ENCODE measurements around the gene ITGBL1.

The ITGBL1 gene

GRCh38 chr13:101523154-101524131, 71.0 kb downstream of the ITGBL1 start:
- Histone ChIP-seq H3F3A (ENCODE audit: insufficient read depth, low read length) (no peaks in the 10 kb centered on the region), H3K27ac (ENCODE audit: low read depth, low read length, poor library complexity, severe bottlenecking) (no peak overlapping the region), H3K9ac (ENCODE audit: low read length) (no peak overlapping the region), H2AFZ (ENCODE audit: low read length) (no peak overlapping the region), H3K36me3 (ENCODE audit: insufficient read depth, low read length) (no peaks in the 10 kb centered on the region), H3K9me2 (ENCODE audit: low read depth, low read length) (0 out of 2 replicates have a peak, but pooled peaks cover 6% of the 10 kb centered on the region), H3K4me3 (ENCODE audit: low read depth, low read length, poor library complexity, severe bottlenecking) (no peak overlapping the region), H4K20me1 (ENCODE audit: insufficient read depth, low read length) (no peaks in the 10 kb centered on the region), H3K79me2 (ENCODE audit: insufficient read depth, low read length) (no peaks in the 10 kb centered on the region), H3K27me3 (ENCODE audit: insufficient read depth, low read length) (no peaks in the 10 kb centered on the region), H3K4me2 (ENCODE audit: low read length) (no peak overlapping the region), H3K9me3 (ENCODE audit: low read length) (no peaks in the 10 kb centered on the region), H3K4me1 (ENCODE audit: insufficient read depth, low read length, severe bottlenecking) (no peaks in the 10 kb centered on the region)
- TF ChIP-seq CTCF (IDR thresholded peaks at IDR 0.05; ENCODE audit: low read length) = no peak
- no peak for TF ChIP-seq EZH2 (IDR thresholded peaks at IDR 0.05; ENCODE audit: borderline replicate concordance, low read length)

GRCh38 chr13:101527130-101527529, 74.7 kb downstream of the ITGBL1 start:
- H3K9me2 ChIP-seq (ENCODE audit: low read depth, low read length) = 0 out of 2 replicates have a peak, but pooled peaks cover 8% of the 10 kb centered on the region
- H3K9me3 ChIP-seq (ENCODE audit: low read length) = no peaks in the 10 kb centered on the region
- H3K9ac ChIP-seq (ENCODE audit: low read length) = no peak overlapping the region
- no peak overlapping the region for H3K4me2 ChIP-seq (ENCODE audit: low read length)
- no peaks in the 10 kb centered on the region for H3K4me1 ChIP-seq (ENCODE audit: insufficient read depth, low read length, severe bottlenecking)
- no peaks in the 10 kb centered on the region for H4K20me1 ChIP-seq (ENCODE audit: insufficient read depth, low read length)
- H3K27me3 ChIP-seq (ENCODE audit: insufficient read depth, low read length) = no peaks in the 10 kb centered on the region
- no peaks in the 10 kb centered on the region for H3K79me2 ChIP-seq (ENCODE audit: insufficient read depth, low read length)
- no peaks in the 10 kb centered on the region for H3K36me3 ChIP-seq (ENCODE audit: insufficient read depth, low read length)
- no peak overlapping the region for H3K27ac ChIP-seq (ENCODE audit: low read depth, low read length, poor library complexity, severe bottlenecking)
- no peaks in the 10 kb centered on the region for H3F3A ChIP-seq (ENCODE audit: insufficient read depth, low read length)
- H3K4me3 ChIP-seq (ENCODE audit: low read depth, low read length, poor library complexity, severe bottlenecking) = no peak overlapping the region
- TF ChIP-seq CTCF (IDR thresholded peaks at IDR 0.05; ENCODE audit: low read length) = no peak
- TF ChIP-seq EZH2 (IDR thresholded peaks at IDR 0.05; ENCODE audit: borderline replicate concordance, low read length) = no peak
- H2AFZ ChIP-seq (ENCODE audit: low read length) = no peak overlapping the region

- Histone ChIP-seq H3K79me2 (ENCODE audit: insufficient read depth, low read length) (no peaks in the 10 kb centered on the region), H3K36me3 (ENCODE audit: insufficient read depth, low read length) (no peaks in the 10 kb centered on the region), H3K4me2 (ENCODE audit: low read length) (no peak overlapping the region), H3K4me1 (ENCODE audit: insufficient read depth, low read length, severe bottlenecking) (no peaks in the 10 kb centered on the region), H3K9me3 (ENCODE audit: low read length) (no peaks in the 10 kb centered on the region), H3K27ac (ENCODE audit: low read depth, low read length, poor library complexity, severe bottlenecking) (no peak overlapping the region), H3K27me3 (ENCODE audit: insufficient read depth, low read length) (no peaks in the 10 kb centered on the region), H4K20me1 (ENCODE audit: insufficient read depth, low read length) (no peaks in the 10 kb centered on the region), H2AFZ (ENCODE audit: low read length) (no peak overlapping the region), H3K4me3 (ENCODE audit: low read depth, low read length, poor library complexity, severe bottlenecking) (no peak overlapping the region), H3K9me2 (ENCODE audit: low read depth, low read length) (0 out of 2 replicates have a peak, but pooled peaks cover 8% of the 10 kb centered on the region), H3K9ac (ENCODE audit: low read length) (no peak overlapping the region), H3F3A (ENCODE audit: insufficient read depth, low read length) (no peaks in the 10 kb centered on the region)
- TF ChIP-seq CTCF (IDR thresholded peaks at IDR 0.05; ENCODE audit: low read length) (no peak), EZH2 (IDR thresholded peaks at IDR 0.05; ENCODE audit: borderline replicate concordance, low read length) (no peak)
Observed at GRCh38 chr13:101529422-101529821, 76.9 kb downstream of the ITGBL1 start.
